ENCODE data around the gene GPC5. TPM values are rescaled to one million over a fixed set of nuclear protein-coding genes. Genes with fewer than 3 reads are reported as not detected.

The GPC5 gene
- total RNA-seq, 2 donors from 2014 or later: 0.22 to 0.51 TPM

GRCh38 chr13:91907398-91907797, 509.0 kb downstream of the GPC5 start:
- H3K27ac ChIP-seq (ENCODE audit: low read depth, low read length): no peak overlapping the region
- TF ChIP-seq CTCF (conservative IDR thresholded peaks at IDR 0.05): no peak
- no peaks in the 10 kb centered on the region for H3K9me3 ChIP-seq (ENCODE audit: control insufficient read depth, low read length)
- 89 to 92% methylated on average over 1 of the region's 1 CpG for WGBS, 2 experiments (ENCODE audit: insufficient coverage in 1 of 2, insufficient read length in 1 of 2)
- DNase-seq: no peak
- no peaks in the 10 kb centered on the region for H3K27me3 Mint-ChIP-seq (ENCODE audit: insufficient read depth)
- H3K9me3 Mint-ChIP-seq: no peaks in the 10 kb centered on the region
- H3K4me3 ChIP-seq (ENCODE audit: low read length): no peak overlapping the region
- H3K4me1 Mint-ChIP-seq: no peaks in the 10 kb centered on the region
- no peak overlapping the region for H3K9ac ChIP-seq (ENCODE audit: extremely low read depth, low read length, poor library complexity, severe bottlenecking)
- no peaks in the 10 kb centered on the region for H3K36me3 Mint-ChIP-seq (ENCODE audit: low read depth)
- no peaks in the 10 kb centered on the region for H3K27me3 ChIP-seq (ENCODE audit: control insufficient read depth, insufficient read depth, low read length, poor library complexity, severe bottlenecking)
- no peak overlapping the region for H3K4me3 Mint-ChIP-seq
- no peaks in the 10 kb centered on the region for H3K36me3 ChIP-seq (ENCODE audit: control insufficient read depth, insufficient read depth, low read length)
- no peak overlapping the region for H3K27ac Mint-ChIP-seq
- H3K4me1 ChIP-seq (ENCODE audit: control insufficient read depth, insufficient read depth, low read length): no peaks in the 10 kb centered on the region

- WGBS, 2 experiments (ENCODE audit: insufficient coverage in 1 of 2, insufficient read length in 1 of 2): 96% methylated on average over 2 of the region's 2 CpGs; no CpG with 5 or more reads in 1 of the 2 experiments
- DNase-seq: no peak
- no peaks in the 10 kb centered on the region for H3K4me1 ChIP-seq (ENCODE audit: control insufficient read depth, insufficient read depth, low read length)
- no peak overlapping the region for H3K27ac Mint-ChIP-seq
- H3K9ac ChIP-seq (ENCODE audit: extremely low read depth, low read length, poor library complexity, severe bottlenecking): no peak overlapping the region
- no peaks in the 10 kb centered on the region for H3K27me3 ChIP-seq (ENCODE audit: control insufficient read depth, insufficient read depth, low read length, poor library complexity, severe bottlenecking)
- H3K4me3 ChIP-seq (ENCODE audit: low read length): no peak overlapping the region
- no peak overlapping the region for H3K27ac ChIP-seq (ENCODE audit: low read depth, low read length)
- no peaks in the 10 kb centered on the region for H3K9me3 ChIP-seq (ENCODE audit: control insufficient read depth, low read length)
- no peaks in the 10 kb centered on the region for H3K27me3 Mint-ChIP-seq (ENCODE audit: insufficient read depth)
- H3K4me3 Mint-ChIP-seq: no peak overlapping the region
- H3K4me1 Mint-ChIP-seq: no peaks in the 10 kb centered on the region
- no peak for TF ChIP-seq CTCF (conservative IDR thresholded peaks at IDR 0.05)
- H3K36me3 ChIP-seq (ENCODE audit: control insufficient read depth, insufficient read depth, low read length): no peaks in the 10 kb centered on the region
- no peaks in the 10 kb centered on the region for H3K36me3 Mint-ChIP-seq (ENCODE audit: low read depth)
- no peaks in the 10 kb centered on the region for H3K9me3 Mint-ChIP-seq
Measured at GRCh38 chr13:91909617-91910016, 511.2 kb downstream of the GPC5 start.

GRCh38 chr13:91922969-91923592, 524.7 kb downstream of the GPC5 start:
- H3K4me1 ChIP-seq (ENCODE audit: control insufficient read depth, insufficient read depth, low read length): no peaks in the 10 kb centered on the region
- no peak overlapping the region for H3K27ac ChIP-seq (ENCODE audit: low read depth, low read length)
- H3K4me3 Mint-ChIP-seq: no peak overlapping the region
- H3K27me3 Mint-ChIP-seq (ENCODE audit: insufficient read depth): no peaks in the 10 kb centered on the region
- no peaks in the 10 kb centered on the region for H3K36me3 ChIP-seq (ENCODE audit: control insufficient read depth, insufficient read depth, low read length)
- no peaks in the 10 kb centered on the region for H3K9me3 ChIP-seq (ENCODE audit: control insufficient read depth, low read length)
- no peaks in the 10 kb centered on the region for H3K27me3 ChIP-seq (ENCODE audit: control insufficient read depth, insufficient read depth, low read length, poor library complexity, severe bottlenecking)
- peak; percentile 78 for TF ChIP-seq CTCF (conservative IDR thresholded peaks at IDR 0.05)
- no peaks in the 10 kb centered on the region for H3K36me3 Mint-ChIP-seq (ENCODE audit: low read depth)
- H3K9me3 Mint-ChIP-seq: no peaks in the 10 kb centered on the region
- no peak overlapping the region for H3K4me3 ChIP-seq (ENCODE audit: low read length)
- H3K27ac Mint-ChIP-seq: no peak overlapping the region
- no peak overlapping the region for H3K9ac ChIP-seq (ENCODE audit: extremely low read depth, low read length, poor library complexity, severe bottlenecking)
- H3K4me1 Mint-ChIP-seq: no peaks in the 10 kb centered on the region
- 79 to 85% methylated on average over 5 to 6 of the region's 6 CpGs for WGBS, 2 experiments (ENCODE audit: insufficient coverage in 1 of 2, insufficient read length in 1 of 2)
- no peak for DNase-seq
